Brain pericyte (primary cell): Measurements from ENCODE around the gene RALGPS1.

Source experiments
- DNase-seq: peaks from one replicate; pipeline ENCODE4 v3.0.0-alpha.2; 2012; ENCODE audit warnings: low read depth, low spot score

RALGPS1 gene

DNA sequence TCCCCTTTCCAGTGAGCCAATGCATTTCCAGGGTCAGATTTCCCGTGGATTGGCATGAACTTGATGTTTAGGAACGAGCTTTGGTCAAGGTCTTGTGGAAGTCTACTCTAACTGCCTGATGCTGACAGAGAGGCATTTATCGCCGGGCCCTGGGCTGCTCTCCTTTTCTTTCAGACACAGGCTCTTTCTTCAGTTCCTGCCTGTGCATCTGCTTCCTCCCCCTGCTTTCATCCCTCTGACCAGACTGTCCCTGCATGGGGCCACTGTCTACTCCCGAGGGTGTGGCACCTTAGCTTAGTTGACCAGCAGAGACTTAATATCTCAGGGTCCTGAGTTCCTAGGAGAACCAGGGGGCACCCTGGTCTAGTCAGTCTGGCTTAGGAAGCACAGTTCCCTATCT is 41.2 kb downstream of the RALGPS1 start:
- no peak for DNase-seq

GRCh38 chr9:126956917-126957686 is 42.5 kb downstream of the RALGPS1 start:
- DNase-seq = no peak

GRCh38 chr9:126957687-126958053 is 43.1 kb downstream of the RALGPS1 start:
- no peak for DNase-seq

DNA sequence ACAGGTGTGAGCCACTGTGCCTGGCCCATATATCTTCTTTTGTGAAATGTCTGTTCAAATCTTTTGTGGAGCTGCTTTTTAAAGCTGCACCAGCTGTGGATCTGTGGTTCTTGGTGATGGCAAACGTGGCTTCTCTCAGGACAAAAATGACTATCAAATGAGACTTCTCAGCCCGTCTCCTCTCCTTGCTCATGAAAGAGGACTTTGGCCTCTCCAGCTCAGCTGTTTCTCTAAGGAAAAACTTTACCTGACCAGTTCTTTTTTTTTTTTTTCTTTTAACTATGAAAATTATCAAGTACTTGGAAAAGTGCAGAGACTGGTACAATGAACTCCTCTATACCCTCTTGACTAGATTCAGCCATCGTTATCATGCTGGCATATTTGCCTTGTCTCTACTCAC is 44.8 kb downstream of the RALGPS1 start:
- DNase-seq = no peak

GRCh38 chr9:126959917-126960316 is 45.3 kb downstream of the RALGPS1 start:
- no peak for DNase-seq

DNA sequence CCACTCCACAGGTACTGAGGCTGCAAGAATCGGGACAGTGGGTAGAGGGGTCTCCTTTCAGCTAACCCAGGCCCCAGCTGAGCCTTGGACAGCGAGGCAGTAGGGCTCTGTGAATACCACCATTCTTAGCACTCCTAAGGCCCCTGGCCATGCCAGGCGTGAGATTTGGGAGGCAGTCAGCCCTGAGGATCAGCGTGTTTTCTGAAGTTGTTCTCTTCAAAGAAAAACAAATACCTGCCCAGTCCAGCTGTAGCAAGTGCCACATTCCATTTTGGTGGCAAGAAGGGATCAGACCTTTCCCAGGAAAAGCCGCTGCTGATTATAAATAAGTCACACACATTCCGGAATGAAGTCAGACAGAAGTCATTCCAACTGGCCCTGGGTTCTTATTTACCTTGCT is 47.8 kb downstream of the RALGPS1 start:
- no peak for DNase-seq

DNA sequence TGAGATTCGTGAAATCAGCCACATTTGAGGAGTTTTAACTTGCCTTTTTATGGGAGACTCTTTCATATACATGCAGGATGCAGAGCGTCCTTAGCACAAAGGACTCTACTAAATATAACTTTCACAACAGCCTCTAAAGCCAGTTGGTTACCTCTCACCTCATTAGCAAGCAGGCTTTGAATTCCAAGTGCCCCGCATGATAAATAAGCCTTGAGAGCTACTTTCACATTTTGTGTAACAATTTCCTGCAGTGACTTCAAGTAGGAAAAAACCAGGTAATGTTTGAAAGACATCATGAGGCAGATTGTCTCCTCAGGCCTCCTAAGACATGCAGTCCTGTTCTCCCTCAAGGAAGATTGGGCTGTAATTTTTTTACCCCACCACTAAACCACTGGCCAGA is 50.5 kb downstream of the RALGPS1 start:
- no peak for DNase-seq

GRCh38 chr9:126965541-126966428 is 51.2 kb downstream of the RALGPS1 start:
- DNase-seq = no peak

DNA sequence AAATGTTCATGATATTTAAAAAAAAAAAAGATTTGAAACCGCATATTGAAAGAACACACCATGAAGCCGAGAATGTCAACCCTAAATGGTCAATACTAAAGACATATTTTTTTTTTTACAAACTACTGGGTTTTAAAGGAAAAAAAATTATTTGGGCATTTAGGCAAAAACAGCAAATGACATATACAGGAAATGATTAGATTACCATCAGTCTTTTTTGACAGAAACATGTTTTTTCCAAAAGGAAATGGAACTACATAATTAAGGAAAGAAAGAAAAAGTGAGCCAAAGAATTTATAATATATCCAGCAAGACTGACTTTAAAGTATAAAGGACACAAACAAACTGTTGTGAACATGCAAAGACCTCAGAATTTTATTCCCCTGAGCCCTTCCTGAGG is 56.7 kb downstream of the RALGPS1 start:
- no peak for DNase-seq

DNA sequence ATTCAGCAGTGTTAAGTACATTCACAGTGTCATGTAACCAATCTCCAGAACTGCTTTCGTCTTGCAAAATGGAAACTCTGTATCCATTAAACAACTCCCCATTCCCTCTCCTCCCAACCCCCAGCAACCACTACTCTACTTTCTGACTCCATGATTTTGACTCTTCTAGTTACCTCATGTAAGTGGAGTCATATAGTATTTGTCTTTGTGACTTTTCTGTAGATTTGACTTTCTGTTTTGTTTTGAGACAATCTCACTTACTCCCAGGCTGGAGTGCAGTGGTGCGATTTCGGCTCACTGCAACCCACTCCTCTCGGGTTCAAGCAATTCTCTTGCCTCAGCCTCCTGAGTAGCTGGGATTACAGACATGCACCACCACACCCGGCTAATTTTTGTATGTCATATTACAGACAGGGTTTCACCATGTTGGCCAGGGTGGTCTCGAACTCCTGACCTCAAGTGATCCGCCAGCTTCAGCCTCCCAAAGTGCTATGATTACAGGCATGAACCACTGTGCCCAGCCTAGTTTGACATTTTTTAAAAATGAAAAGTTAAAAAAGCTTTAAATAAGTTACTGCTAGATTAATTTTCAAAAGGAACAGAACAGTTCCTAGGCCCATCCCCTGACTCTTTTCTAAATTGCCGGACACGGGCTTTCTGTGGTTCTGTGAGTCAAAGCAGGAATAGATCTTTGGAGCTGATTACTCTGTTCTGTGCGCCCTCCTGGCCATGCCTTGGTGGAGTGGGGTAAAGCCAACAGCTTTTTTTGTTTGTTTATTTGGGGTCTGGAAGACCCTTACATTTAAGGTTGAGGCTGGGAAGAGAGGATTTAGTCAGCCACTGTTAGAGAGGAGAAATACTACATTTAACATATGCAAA is 59.3 kb downstream of the RALGPS1 start:
- DNase-seq = no peak

- DNase-seq = no peak
Measured at GRCh38 chr9:126974594-126974993, 60.0 kb downstream of the RALGPS1 start.

GRCh38 chr9:126975327-126976220 is 61.0 kb downstream of the RALGPS1 start:
- DNase-seq = no peak

- no peak for DNase-seq
Measured at GRCh38 chr9:126979461-126979860, 64.9 kb downstream of the RALGPS1 start.

- no peak for DNase-seq
Measured at GRCh38 chr9:126980231-126980630, 65.6 kb downstream of the RALGPS1 start.

DNA sequence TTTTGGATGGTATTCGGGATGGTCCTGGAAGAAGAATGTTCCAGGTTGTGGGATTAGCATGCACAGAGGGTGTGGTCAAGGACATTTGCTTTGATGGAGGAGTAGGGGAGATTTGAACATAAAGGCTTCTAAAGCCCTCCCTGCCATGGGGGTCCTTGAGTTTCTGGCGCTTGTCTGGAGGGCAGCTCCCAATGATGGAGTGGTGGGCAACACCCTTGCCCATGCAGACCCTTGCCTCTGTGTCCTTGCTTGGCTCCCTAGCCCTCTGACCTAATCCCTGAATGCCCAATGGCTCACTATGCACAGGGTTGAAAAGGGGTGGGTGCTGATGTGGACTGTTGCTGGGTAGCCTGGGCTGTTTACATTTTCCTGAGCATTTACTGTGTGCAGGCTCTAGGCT is 66.6 kb downstream of the RALGPS1 start:
- no peak for DNase-seq

GRCh38 chr9:126982215-126983002 is 67.8 kb downstream of the RALGPS1 start:
- DNase-seq = no peak

- no peak for DNase-seq
Measured at GRCh38 chr9:126983767-126984166, 69.2 kb downstream of the RALGPS1 start.

GRCh38 chr9:126984969-126985368 is 70.4 kb downstream of the RALGPS1 start:
- no peak for DNase-seq

- no peak for DNase-seq
Measured at GRCh38 chr9:126985870-126986498, 71.4 kb downstream of the RALGPS1 start.

DNA sequence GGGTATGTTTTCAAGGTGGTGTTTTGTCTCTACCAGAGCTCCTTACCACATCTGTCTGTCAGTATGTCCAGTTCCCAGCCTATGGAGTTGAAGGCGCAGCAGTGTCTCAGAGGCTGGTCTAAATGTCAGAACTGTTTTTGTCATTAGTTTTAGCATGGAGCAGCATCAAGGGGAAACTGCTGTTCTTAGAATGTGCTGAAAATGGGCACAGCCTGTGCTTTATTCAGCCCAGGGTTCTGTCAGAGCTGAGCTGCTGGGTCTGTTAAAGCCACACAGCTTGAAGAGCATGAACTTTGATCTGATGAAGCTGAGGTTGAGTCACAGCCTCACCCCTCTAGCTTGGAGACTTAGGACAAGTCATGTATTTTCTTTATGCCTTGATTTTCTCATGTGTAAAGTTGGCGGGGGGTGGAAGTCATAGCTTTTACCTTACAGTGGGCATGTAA is 71.9 kb downstream of the RALGPS1 start:
- no peak for DNase-seq
